GM12873 (cell line): ENCODE measurements around the gene FBRS.

ENCODE experiments used
- CTCF ChIP-seq: IDR thresholded peaks from 2 replicates; pipeline ENCODE4 v1.5.1; 2012; ENCODE audit warnings: low read depth, mild to moderate bottlenecking, moderate library complexity, low read length, control low read depth; ENCODE audit not compliant: insufficient read depth; ENCODE audit errors: missing control alignments

FBRS gene

GRCh38 chr16:30663820-30664219 lies 5.6 kb downstream of the FBRS start:
- TF ChIP-seq CTCF = no peak

GRCh38 chr16:30664616-30665109 lies 6.4 kb downstream of the FBRS start:
- no peak for TF ChIP-seq CTCF

- no peak for TF ChIP-seq CTCF
Measured at GRCh38 chr16:30665155-30665829, 7.1 kb downstream of the FBRS start.

GRCh38 chr16:30665830-30666190 lies 7.6 kb downstream of the FBRS start:
- TF ChIP-seq CTCF = no peak

- TF ChIP-seq CTCF = no peak
Measured at GRCh38 chr16:30666681-30667080, 8.4 kb downstream of the FBRS start.

GRCh38 chr16:30667361-30667905 lies 9.2 kb downstream of the FBRS start:
- TF ChIP-seq CTCF = no peak

GRCh38 chr16:30668393-30668792 lies 10.2 kb downstream of the FBRS start:
- no peak for TF ChIP-seq CTCF
